GM10847 (cell line): ENCODE data around the gene SIM1.

Experiments
- POLR2A ChIP-seq: IDR thresholded peaks from 2 replicates; pipeline ENCODE4 v1.6.1; 2011; ENCODE audit not compliant: insufficient read length; ENCODE audit errors: extremely low read depth

SIM1 gene

DNA sequence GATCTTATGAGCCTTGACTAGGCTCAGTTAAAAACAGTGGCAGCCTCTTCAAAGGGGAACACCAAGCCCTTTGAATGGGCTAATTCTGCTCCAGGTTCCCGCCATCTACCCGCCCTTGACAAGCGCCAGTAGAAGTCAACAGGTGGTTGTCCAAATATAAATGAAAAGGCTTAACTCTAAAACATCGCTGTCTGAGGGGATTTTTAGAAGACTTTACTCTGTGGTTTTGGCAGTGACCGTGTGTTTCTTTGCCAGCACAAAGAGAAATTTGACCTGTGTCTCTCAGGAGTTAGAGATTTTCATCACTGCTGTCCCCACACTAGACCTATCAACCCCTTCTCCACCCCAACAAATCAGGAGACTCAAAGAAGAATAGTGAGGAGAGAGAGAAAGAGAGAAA lies 19.8 kb upstream of the SIM1 start:
- no peak for TF ChIP-seq POLR2A

DNA sequence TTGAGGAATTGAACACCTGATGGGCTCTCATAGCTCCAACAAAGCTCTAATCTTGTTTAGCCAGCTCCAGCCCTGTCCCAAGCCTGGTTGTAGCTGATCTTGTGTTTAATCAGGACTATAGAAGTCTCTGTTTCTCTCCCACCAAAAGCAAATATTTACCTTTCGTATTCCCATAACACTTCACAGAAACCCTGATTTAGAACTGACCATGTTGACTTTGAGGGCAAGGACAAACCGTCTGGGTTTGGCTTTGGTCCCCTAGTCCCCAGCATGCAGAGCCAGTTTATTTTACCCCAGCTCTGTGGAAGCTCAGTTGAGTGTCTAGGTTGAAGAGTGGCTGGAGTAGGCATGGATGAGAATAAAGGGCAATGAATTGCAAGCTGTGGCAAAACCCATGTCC lies 18.0 kb upstream of the SIM1 start:
- no peak for TF ChIP-seq POLR2A

- TF ChIP-seq POLR2A = no peak
Observed at GRCh38 chr6:100479179-100480035, 14.7 kb upstream of the SIM1 start.

GRCh38 chr6:100475554-100476320 lies 11.0 kb upstream of the SIM1 start:
- TF ChIP-seq POLR2A = no peak

DNA sequence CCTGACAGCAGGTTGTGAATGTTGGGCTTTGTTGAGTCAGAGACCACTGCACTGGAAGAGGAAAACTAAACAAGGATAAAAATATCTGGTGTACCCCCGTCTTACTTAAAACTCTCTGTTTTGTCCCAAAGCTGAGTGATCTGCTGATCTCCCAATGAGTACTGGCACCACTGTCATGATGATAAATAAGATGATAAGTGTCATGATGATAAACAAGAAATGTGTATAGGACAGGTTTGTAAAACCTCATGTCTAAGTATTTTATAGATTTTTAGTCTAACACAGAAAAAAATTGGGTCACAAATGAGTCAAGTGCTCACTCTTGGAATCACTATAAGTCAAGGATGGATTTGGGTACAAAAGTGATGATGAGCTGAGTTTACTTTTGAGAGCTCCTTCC lies 8.5 kb upstream of the SIM1 start:
- TF ChIP-seq POLR2A = no peak

DNA sequence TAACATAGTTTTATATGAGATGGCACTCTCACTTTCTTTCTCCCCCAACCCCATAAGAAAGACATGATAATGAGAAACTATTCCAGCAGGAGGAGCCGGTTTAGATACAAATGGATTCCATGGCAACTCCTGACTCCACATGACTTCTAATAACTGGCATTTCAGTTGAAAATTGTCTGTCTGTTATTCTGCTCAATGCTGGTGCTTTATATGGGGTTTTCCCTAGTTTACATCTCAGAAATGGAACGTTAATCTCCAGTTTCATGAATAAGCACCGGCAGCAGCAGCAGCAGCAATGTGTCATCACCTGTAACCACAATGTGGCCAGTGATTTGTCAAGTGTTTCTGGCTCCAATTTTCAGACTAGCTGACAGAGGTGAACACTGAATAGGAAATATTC lies 8.0 kb upstream of the SIM1 start:
- no peak for TF ChIP-seq POLR2A

DNA sequence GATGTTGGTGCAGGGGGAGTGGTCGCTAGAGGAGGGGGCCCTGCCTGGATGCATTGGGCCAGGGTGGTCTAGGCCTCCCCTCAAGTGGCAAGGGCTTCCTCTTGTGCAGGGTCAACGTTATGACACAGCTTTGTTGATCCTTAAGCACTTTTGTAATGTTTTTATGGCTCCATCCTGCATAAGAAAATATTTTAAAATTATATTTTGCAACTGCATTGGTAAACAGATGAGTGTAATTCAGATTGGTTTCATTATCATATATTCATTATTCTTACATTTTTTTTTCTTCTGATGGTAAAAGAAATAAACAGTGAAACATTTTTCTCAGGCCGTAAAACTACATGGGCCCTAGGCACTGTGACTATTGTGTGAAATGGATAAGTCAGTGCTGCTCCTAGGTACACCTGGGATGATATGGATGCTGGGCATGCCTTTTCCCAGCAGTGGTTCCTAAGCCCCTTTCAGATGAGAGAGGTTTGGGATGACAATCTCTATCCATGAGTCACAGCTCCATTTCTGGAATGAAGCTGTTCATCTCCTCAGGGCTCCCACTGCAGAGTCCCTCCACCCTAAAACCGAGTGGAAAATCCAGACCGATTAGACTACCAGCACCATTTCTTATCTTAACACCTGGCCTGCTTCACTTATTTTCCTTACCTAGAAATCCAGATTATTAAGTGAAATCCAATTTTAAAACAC lies 5.8 kb upstream of the SIM1 start:
- TF ChIP-seq POLR2A = no peak

DNA sequence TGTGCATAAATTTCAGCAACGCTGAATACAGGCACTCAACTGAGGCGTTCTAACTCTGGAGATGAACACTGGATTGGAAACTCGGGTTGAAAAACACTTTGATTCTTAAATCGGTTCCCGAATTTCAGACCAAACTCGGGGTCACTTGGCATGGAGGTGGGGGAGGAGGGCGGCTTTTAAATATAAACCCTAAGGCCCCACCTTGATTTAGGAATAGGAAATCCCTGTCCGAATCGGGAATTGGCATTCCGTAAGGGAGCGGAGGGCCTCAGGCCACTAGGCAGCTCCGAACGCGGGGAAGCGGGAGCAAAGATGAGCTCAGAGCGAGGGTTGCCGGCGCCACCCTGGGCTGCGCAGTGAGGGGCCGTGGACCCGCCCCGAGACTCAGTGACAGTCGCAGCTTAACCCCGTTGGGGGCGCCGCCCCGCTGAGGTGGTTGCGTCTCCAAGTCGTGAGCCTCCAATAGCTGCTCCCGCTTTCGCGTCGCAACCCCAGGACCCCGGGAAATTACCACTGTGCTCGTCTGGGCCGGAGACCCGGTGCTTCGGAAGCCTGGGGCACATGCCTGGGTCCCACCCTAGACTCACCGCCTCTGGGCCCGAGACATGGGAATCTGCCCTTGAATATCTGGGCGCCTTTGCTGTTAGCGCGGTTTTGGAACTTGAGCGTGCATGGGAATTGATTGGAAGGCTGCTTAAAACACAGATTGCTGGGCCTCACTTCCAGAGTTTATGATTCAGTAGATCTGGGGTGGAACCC lies 4.6 kb upstream of the SIM1 start:
- no peak for TF ChIP-seq POLR2A

GRCh38 chr6:100468016-100468622 lies 3.4 kb upstream of the SIM1 start:
- no peak for TF ChIP-seq POLR2A

- TF ChIP-seq POLR2A = no peak
Observed at GRCh38 chr6:100467129-100468015, 2.7 kb upstream of the SIM1 start.

DNA sequence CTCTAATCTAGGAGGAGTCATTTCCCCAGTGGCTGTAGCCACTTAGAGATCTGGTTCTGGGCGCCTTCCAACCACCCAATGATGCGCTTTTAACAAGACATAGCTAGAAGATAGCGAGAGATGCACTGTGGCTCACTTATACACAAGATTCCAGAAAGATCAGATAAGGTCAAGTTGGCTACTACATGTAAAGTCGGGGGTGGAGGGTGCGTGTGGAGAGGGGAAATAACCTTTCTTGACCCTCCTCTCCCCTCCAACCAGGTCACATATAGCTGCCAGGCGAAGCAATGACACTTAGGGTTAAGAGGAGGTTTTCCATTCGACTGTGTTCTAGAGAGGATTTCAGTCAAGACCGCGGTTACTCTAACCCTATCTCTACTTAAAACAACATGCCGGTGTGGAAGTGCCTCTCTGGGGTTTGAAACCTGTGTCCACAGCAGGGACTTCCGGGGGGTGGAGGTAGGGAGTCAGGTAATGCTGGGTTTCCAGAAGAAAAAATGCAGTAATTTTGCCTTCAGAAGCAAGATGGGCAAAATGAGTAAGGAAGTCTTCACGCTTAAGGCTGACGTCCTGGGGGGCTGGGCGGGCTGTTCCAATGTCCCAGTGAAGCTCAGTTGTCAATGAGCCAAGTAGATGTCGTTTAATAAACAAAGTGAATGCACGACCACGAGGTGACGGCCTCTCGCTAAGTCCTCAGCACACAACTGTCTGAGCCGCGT lies 1.8 kb upstream of the SIM1 start:
- no peak for TF ChIP-seq POLR2A

DNA sequence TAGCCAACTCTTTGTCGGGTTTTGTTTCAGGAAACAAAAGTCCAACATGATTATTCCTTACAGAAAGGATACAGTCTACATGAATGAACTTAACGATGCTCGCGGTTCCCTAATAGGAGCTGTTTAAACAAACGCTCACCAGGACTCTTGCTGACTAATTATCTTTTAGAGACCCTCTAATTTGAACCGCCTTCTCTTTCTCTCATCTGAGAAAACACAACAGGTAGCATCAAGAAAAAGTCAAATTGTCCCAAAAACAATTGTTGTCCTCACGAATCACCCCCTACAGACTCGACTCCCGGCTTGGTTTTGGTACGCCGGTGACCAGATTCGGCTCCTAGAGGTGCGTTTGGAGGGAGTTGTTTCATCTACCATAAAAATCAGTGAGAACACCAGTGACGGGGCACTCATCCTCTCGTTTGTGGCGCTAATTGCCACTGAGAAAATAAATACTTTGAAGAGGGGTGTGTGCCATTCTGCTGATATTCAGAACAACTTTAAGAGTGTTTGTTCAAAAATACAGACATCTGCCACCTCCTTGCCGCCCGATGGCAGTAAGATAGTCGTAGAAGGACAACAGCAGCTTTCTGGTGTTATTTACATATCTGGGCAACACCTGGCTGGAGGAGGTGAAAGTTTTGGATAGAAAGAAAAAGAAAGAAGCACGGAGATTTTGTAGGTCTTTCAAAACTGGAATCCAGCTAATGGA lies 1.1 kb upstream of the SIM1 start:
- no peak for TF ChIP-seq POLR2A

- TF ChIP-seq POLR2A = no peak
Observed at GRCh38 chr6:100464162-100464851, 414 bp downstream of the SIM1 start.
